Astrocyte of the cerebellum (primary cell): ENCODE measurements around the gene SDK2.

Experiments used
- DNase-seq: peaks from one replicate; pipeline ENCODE4 v3.0.0-alpha.2; 2011; ENCODE audit warnings: low read depth
- H3K4me3 ChIP-seq: 2 replicates; pipeline ENCODE4 v1.5.1; 2011; ENCODE audit warnings: mild to moderate bottlenecking, low read depth, low read length, moderate library complexity
- in situ Hi-C: cut with HindIII; loops from 2 replicates; pipeline ENCODE4 v1.10.0; 2017; ENCODE audit warnings: low sequenced_read_pairs
- TF ChIP-seq, protein P1 (sequence below): IDR thresholded peaks from 2 replicates; pipeline ENCODE4 v1.5.1; 2012; ENCODE audit warnings: low read length, low read depth, moderate library complexity, mild to moderate bottlenecking; ENCODE audit errors: missing control alignments

The SDK2 gene

DNA sequence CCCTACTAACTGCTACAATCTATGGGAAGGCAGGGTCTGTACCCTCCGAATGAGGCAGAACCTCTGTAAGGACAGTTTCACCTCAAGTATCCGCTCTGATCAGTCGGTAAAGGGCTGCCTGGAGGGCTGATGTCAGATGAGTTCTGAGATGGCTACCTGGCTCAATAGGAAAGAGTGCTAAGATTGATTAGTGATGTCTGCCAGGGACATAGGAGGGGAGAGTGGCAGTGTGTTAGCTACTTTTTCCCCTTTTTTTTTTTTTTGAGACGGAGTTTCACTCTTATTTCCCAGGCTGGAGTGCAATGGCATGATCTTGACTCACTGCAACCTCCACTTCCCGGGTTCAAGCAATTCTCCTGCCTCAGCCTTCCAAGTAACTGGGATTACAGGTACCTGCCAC, 293.4 kb downstream of the SDK2 start:
- TF ChIP-seq, protein P1, sequence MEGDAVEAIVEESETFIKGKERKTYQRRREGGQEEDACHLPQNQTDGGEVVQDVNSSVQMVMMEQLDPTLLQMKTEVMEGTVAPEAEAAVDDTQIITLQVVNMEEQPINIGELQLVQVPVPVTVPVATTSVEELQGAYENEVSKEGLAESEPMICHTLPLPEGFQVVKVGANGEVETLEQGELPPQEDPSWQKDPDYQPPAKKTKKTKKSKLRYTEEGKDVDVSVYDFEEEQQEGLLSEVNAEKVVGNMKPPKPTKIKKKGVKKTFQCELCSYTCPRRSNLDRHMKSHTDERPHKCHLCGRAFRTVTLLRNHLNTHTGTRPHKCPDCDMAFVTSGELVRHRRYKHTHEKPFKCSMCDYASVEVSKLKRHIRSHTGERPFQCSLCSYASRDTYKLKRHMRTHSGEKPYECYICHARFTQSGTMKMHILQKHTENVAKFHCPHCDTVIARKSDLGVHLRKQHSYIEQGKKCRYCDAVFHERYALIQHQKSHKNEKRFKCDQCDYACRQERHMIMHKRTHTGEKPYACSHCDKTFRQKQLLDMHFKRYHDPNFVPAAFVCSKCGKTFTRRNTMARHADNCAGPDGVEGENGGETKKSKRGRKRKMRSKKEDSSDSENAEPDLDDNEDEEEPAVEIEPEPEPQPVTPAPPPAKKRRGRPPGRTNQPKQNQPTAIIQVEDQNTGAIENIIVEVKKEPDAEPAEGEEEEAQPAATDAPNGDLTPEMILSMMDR: no peak
- no peak overlapping the region for H3K4me3 ChIP-seq
- in situ Hi-C loops: no loop called here
- DNase-seq: no peak

DNA sequence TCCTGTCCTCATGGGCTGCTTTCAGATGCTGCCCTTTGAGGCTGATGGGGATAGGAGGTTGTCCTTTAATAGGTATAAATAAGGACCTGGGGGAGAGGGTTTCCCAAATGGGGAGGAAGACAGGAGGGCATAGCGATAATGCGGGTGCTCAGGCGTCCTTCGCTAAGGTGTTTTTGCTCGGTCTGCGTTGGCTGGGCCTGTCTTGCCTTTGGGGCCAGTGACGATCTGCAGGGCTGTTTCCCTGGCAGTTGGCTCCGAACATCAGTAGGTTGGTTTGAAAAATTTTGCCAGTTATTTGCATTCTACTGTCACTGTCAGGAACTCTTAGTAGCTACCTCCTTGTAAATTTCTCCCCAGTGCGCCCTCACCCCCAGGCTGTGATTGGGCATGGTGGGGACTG, 294.6 kb downstream of the SDK2 start:
- H3K4me3 ChIP-seq: no peak overlapping the region
- TF ChIP-seq, protein P1: no peak
- DNase-seq: no peak
- in situ Hi-C loops: loop anchor here (5.0 kb wide), 1 partner anchor 82 kb away; no protein-coding TSS in a partner anchor

DNA sequence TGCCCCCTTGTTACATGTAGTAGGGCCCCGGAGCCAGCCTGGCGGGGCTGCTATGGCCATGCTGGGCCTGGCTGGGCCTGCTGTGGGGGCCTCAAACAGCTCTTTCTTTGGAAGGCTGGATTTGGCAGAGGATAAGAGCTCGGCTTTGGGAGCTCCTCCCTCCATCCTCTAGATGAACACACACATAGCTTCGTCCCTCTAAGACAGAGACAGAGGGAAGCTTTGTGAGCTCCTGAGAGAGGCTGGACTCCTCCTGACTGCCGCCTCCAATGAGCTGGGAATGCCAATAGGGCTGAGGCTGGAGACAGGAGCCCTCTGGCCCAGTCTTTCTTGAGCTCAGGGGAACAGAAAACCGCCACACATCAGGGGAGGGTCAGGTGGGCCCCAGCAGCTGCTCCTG, 295.1 kb downstream of the SDK2 start:
- no peak overlapping the region for H3K4me3 ChIP-seq
- no peak for DNase-seq
- TF ChIP-seq, protein P1: no peak
- in situ Hi-C loops: loop anchor here (5.0 kb wide), 1 partner anchor 82 kb away; no protein-coding TSS in a partner anchor

DNA sequence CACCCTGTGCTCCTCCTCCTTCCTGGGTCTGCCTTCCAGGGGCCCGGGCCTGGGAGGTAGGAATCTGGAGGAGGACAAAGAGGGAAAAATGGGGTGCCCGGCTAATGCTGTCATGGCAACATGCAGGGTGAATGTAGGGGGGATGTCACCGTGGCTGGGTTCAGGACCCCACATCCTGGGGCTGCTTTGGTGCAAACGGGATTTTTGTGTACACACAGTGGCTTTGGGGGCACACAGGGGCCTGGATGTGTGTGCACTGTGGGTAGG, 295.5 kb downstream of the SDK2 start:
- H3K4me3 ChIP-seq: no peak overlapping the region
- in situ Hi-C loops: loop anchor here (5.0 kb wide), 1 partner anchor 81 kb away; no protein-coding TSS in a partner anchor
- TF ChIP-seq, protein P1: no peak
- no peak for DNase-seq

DNA sequence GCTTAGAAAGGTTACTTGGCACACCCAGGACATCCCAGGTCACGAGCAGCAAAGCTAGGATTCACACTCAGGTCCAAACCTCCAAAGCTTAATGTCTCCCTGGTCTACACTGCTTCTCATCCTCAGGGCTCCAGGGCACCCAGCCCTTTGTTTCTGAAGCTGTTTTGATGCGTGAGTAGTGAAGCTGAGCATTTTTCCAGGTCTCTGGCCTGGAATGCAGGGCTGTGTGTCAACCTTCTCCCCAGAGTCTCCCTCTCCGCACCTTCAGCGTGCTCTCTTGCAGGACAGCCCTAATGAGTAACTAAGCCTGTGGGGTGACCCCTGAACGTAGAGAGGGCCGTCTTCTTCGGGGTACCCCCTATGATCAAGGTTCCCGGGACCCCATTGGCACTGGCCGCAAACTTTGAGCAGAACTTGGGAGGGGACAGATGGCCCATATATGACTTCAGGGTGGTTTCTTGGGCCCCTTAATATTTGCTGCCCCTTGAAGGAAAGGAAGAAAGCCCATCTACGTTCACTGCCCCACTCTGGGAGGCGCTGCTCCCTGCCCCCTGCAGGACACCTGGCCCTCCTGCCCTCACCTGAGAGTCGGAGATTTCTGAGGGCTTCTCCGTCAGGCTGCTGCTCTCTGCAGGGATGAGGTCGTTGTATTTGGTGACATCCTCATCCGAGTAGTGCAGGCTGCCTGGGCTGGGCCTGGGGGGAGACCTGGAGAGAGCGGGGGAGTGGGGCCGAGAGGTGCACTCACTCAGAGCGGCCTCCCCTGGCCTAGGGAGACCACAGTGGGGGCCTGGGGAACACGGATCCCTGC, 296.0 kb downstream of the SDK2 start:
- in situ Hi-C loops: loop anchor here (5.0 kb wide), 1 partner anchor 81 kb away; no protein-coding TSS in a partner anchor
- no peak overlapping the region for H3K4me3 ChIP-seq
- TF ChIP-seq, protein P1: no peak
- DNase-seq: no peak

DNA sequence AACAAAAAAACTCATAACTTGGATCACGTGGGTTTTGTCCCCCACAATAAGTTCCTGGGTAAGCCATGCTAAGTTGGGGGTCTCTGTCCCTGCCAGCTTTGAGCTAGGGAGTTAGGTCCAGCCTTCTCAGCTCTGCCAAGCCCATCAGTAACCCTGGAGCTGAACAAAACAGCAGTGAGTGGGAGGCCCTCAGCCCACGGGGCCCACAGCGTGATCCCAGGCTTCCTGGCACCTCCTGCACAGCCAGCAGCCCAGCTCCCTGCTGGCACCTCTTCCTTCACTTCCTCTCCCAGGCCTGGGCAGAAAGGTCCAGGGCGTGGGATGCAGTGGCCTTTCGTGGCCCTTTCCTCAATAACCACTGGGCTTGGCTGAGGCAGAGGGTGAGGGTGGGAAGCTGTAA, 296.9 kb downstream of the SDK2 start:
- H3K4me3 ChIP-seq: no peak overlapping the region
- in situ Hi-C loops: loop anchor here (5.0 kb wide), 1 partner anchor 80 kb away; no protein-coding TSS in a partner anchor
- DNase-seq: no peak
- TF ChIP-seq, protein P1: no peak
